PC-9 (cell line): ENCODE data around the gene SUGCT. TPM values are rescaled to one million over a fixed set of nuclear protein-coding genes. Genes with fewer than 3 reads are reported as not detected.

Source experiments
- BruUV-seq: library from RNA; stranded (reverse); fragments of 400-500 nt; replicated peaks from 2 replicates; lab custom pipeline; 2021; lab: Mats Ljungman, UMichigan
- CTCF ChIA-PET: fragments of 300-600 bp; sonication (Branson Sonifier 250); formaldehyde crosslinking; loops from one replicate; lab custom pipeline; 2022; ENCODE audit warnings: antibody characterized with exemption; lab: Charles Lee
- POLR2A ChIA-PET: fragments of 300-600 bp; sonication (Branson Sonifier 250); formaldehyde crosslinking; loops from one replicate; lab custom pipeline; 2022; ENCODE audit warnings: antibody characterized with exemption; ENCODE audit not compliant: unreplicated experiment; lab: Charles Lee
- DNase-seq, 2 experiments: peaks; one replicate each; pipeline versions ENCODE4 v3.0.0 to v3.0.0-alpha.2; 2015 to 2022; ENCODE audit warnings: mixed read lengths in 1 of 2
- H2AFZ ChIP-seq: fragments of 200-600 bp; sonication (generic); 2 replicates; pipeline ENCODE4 v1.8.1; 2017; ENCODE audit warnings: antibody characterized with exemption
- H3F3A ChIP-seq: fragments of 200-600 bp; sonication (generic); 2 replicates; pipeline ENCODE4 v1.8.1; 2017; ENCODE audit warnings: antibody characterized with exemption, mild to moderate bottlenecking, low read depth; ENCODE audit not compliant: insufficient read depth
- H3K27ac ChIP-seq: fragments of 200-600 bp; sonication (generic); 2 replicates; pipeline ENCODE4 v1.6.1; 2016; ENCODE audit warnings: mixed run types
- H3K27me3 ChIP-seq: fragments of 200-600 bp; sonication (generic); 2 replicates; pipeline ENCODE4 v1.6.1; 2016; ENCODE audit warnings: low read depth, mixed run types; ENCODE audit not compliant: insufficient read depth
- H3K36me3 ChIP-seq: fragments of 200-600 bp; sonication (generic); 2 replicates; pipeline ENCODE4 v1.6.1; 2016; ENCODE audit warnings: low read depth, mixed run types
- H3K4me1 ChIP-seq: fragments of 200-600 bp; sonication (generic); replicated peaks from 2 replicates; pipeline ENCODE4 v1.6.1; 2016; ENCODE audit warnings: mixed run types; ENCODE audit not compliant: insufficient read depth
- H3K4me2 ChIP-seq: fragments of 200-600 bp; sonication (generic); 2 replicates; pipeline ENCODE4 v1.6.1; 2017; ENCODE audit warnings: mixed run types
- H3K4me3 ChIP-seq: fragments of 200-600 bp; sonication (generic); 2 replicates; pipeline ENCODE4 v1.6.1; 2016; ENCODE audit warnings: mixed run types
- H3K79me2 ChIP-seq: fragments of 200-600 bp; sonication (generic); 2 replicates; pipeline ENCODE4 v1.6.1; 2017; ENCODE audit warnings: low read depth, mixed run types
- H3K9me2 ChIP-seq: fragments of 200-600 bp; sonication (generic); 2 replicates; pipeline ENCODE4 v1.8.1; 2017; ENCODE audit warnings: mild to moderate bottlenecking; ENCODE audit not compliant: insufficient read depth
- H3K9me3 ChIP-seq: fragments of 200-600 bp; sonication (generic); 2 replicates; pipeline ENCODE4 v1.8.1; 2016; ENCODE audit warnings: low read depth; ENCODE audit not compliant: insufficient read depth
- H4K20me1 ChIP-seq: fragments of 200-600 bp; sonication (generic); 2 replicates; pipeline ENCODE4 v1.8.1; 2017; ENCODE audit not compliant: insufficient read depth
- EZH2 ChIP-seq: fragments of 200-600 bp; sonication (generic); IDR thresholded peaks from 2 replicates; pipeline ENCODE4 v1.8.0; 2017; ENCODE audit warnings: antibody characterized with exemption, low read depth
- intact Hi-C: fragments of 100-400 bp; cut with micrococcal nuclease; formaldehyde crosslinking; loops from one replicate; pipeline ENCODE4 v1.10.0; 2022; ENCODE audit not compliant: unreplicated experiment
- total RNA-seq: library from RNA; stranded (reverse); gene quantifications from 2 replicates; pipeline ENCODE4 v1.2.3, GENCODE V29; 2021
- TF ChIP-seq, protein P1 (sequence below): fragments of 200-600 bp; sonication (generic); conservative IDR thresholded peaks from 2 replicates; pipeline ENCODE4 v1.6.1; 2017; ENCODE audit warnings: mixed run types, antibody characterized with exemption, mild to moderate bottlenecking, moderate library complexity

Gene SUGCT
- total RNA-seq, 1 experiment from 2014 or later = 3.5 TPM

DNA sequence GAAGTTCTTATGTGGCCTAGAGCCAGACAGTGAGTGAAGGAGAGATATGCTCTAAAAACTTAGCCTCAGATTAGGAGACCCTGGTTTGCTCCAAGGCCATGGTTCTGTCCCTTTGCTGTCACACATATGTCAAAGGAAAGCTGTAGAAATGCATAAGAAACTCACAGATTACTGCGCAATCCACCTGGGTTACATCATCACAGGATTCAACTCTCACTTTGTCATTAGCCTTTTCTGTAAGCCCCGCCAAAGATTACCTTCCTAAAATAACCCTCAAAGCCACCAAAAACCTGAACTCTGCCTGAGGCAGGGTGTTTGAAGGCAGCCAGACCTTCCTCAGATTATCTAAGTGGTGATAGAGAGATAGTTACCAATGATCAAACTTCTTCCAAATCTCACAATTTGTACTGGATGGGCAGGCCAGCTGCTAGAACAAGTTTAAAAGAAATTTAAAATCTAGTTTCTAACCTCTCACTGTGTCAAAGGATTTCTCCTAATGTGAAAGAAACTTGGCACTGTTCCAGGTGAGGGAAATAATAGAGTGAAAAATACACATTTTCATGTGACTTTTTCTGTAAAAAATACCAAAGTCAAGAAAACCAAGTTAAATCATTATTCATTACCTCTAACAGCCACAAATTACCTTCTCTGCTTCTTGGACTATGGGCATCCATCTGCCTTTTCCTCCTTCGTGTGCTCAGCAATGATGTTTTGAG, 567.2 kb downstream of the SUGCT start:
- Histone ChIP-seq H3K27me3 (no peaks in the 10 kb centered on the region), H4K20me1 (no peaks in the 10 kb centered on the region), H3K79me2 (no peaks in the 10 kb centered on the region), H3K4me1 (peaks cover 8% of the 10 kb centered on the region; the same call in 1 of the 2 replicates), H2AFZ (no peak overlapping the region), H3F3A (no peaks in the 10 kb centered on the region), H3K27ac (no peak overlapping the region), H3K36me3 (no peaks in the 10 kb centered on the region), H3K4me3 (no peak overlapping the region), H3K4me2 (no peak overlapping the region), H3K9me3 (no peaks in the 10 kb centered on the region), H3K9me2 (no peaks in the 10 kb centered on the region)
- intact Hi-C loops = no loop called here
- DNase-seq = no peak
- no TSS peak for BruUV-seq
- TF ChIP-seq, protein P1, sequence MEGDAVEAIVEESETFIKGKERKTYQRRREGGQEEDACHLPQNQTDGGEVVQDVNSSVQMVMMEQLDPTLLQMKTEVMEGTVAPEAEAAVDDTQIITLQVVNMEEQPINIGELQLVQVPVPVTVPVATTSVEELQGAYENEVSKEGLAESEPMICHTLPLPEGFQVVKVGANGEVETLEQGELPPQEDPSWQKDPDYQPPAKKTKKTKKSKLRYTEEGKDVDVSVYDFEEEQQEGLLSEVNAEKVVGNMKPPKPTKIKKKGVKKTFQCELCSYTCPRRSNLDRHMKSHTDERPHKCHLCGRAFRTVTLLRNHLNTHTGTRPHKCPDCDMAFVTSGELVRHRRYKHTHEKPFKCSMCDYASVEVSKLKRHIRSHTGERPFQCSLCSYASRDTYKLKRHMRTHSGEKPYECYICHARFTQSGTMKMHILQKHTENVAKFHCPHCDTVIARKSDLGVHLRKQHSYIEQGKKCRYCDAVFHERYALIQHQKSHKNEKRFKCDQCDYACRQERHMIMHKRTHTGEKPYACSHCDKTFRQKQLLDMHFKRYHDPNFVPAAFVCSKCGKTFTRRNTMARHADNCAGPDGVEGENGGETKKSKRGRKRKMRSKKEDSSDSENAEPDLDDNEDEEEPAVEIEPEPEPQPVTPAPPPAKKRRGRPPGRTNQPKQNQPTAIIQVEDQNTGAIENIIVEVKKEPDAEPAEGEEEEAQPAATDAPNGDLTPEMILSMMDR = no peak
- TF ChIP-seq EZH2 = no peak
- POLR2A ChIA-PET = interaction anchor here (0.6 kb wide), 1 partner anchor 124 kb away, joined by 4 read pairs; no protein-coding TSS in a partner anchor
- CTCF ChIA-PET = no interaction called here

DNA sequence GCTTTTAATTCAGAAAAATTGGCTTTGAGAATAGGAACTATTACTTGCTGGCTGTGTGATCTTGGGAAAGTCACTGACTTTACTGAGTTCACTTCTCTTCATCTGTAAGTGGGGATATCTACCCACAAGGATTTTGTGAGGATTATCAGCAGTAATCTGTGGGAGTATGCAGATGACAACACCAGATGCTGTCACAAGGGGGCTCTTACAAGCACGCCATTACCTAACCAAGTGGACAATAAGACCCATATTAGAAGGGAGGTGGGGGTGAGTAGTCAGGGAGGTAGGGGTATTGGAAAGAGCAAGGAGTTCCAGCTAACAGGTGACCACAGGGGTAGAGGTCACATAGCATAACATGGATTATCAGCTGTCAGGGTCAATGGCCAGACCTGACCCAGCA, 569.4 kb downstream of the SUGCT start:
- Histone ChIP-seq H3K4me2 (no peak overlapping the region), H3K27me3 (no peaks in the 10 kb centered on the region), H3K36me3 (no peaks in the 10 kb centered on the region), H3K79me2 (no peaks in the 10 kb centered on the region), H3K9me3 (no peaks in the 10 kb centered on the region), H3K4me1 (peaks cover 8% of the 10 kb centered on the region; the same call in 1 of the 2 replicates), H3K9me2 (no peaks in the 10 kb centered on the region; the same call in 1 of the 2 replicates), H3K27ac (no peak overlapping the region), H4K20me1 (no peaks in the 10 kb centered on the region), H3K4me3 (no peak overlapping the region), H3F3A (no peaks in the 10 kb centered on the region), H2AFZ (no peak overlapping the region)
- no peak for DNase-seq
- ChIA-PET POLR2A (no interaction called here), CTCF (no interaction called here)
- no TSS peak for BruUV-seq
- TF ChIP-seq, protein P1 = no peak; the same call in 1 of the 2 replicates
- TF ChIP-seq EZH2 = no peak
- intact Hi-C loops = no loop called here

DNA sequence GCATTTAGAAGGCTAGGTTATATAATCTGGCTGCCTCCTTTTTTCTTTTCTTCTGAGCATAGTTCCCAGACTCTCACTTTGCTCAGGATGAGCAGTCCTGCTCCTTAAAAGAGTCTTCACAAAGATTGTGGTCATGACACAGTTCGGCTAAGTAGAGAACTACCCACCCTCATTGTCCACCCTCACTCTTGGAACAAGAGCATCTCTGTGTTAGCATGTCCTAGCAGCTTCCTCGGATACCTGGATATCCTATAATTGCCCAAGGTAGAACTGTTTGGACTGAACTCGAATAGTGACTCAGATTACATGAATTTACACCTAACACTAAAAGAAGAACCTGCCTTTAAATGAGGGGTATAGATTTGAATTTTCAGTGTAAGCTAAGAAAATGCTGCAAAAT, 572.0 kb downstream of the SUGCT start:
- no peak for DNase-seq
- Histone ChIP-seq H3K4me2 (no peak overlapping the region), H3K36me3 (no peaks in the 10 kb centered on the region), H3K9me2 (no peaks in the 10 kb centered on the region; the same call in 1 of the 2 replicates), H2AFZ (no peak overlapping the region), H3K27ac (no peak overlapping the region), H3K27me3 (no peaks in the 10 kb centered on the region), H4K20me1 (no peaks in the 10 kb centered on the region), H3K79me2 (no peaks in the 10 kb centered on the region), H3K4me1 (peaks cover 6% of the 10 kb centered on the region; the same call in 1 of the 2 replicates), H3F3A (no peaks in the 10 kb centered on the region), H3K4me3 (no peak overlapping the region), H3K9me3 (no peaks in the 10 kb centered on the region)
- no peak for TF ChIP-seq EZH2
- TF ChIP-seq, protein P1 = no peak
- CTCF ChIA-PET = no interaction called here
- POLR2A ChIA-PET = no interaction called here
- intact Hi-C loops = no loop called here
- no TSS peak for BruUV-seq
